Measurements from ENCODE around the gene CLDND2. TPM values are rescaled to one million over a fixed set of nuclear protein-coding genes. Genes with fewer than 3 reads are reported as not detected.

The CLDND2 gene
- total RNA-seq, 2 donors from 2014 or later = 1.8 to 4.7 TPM

DNA sequence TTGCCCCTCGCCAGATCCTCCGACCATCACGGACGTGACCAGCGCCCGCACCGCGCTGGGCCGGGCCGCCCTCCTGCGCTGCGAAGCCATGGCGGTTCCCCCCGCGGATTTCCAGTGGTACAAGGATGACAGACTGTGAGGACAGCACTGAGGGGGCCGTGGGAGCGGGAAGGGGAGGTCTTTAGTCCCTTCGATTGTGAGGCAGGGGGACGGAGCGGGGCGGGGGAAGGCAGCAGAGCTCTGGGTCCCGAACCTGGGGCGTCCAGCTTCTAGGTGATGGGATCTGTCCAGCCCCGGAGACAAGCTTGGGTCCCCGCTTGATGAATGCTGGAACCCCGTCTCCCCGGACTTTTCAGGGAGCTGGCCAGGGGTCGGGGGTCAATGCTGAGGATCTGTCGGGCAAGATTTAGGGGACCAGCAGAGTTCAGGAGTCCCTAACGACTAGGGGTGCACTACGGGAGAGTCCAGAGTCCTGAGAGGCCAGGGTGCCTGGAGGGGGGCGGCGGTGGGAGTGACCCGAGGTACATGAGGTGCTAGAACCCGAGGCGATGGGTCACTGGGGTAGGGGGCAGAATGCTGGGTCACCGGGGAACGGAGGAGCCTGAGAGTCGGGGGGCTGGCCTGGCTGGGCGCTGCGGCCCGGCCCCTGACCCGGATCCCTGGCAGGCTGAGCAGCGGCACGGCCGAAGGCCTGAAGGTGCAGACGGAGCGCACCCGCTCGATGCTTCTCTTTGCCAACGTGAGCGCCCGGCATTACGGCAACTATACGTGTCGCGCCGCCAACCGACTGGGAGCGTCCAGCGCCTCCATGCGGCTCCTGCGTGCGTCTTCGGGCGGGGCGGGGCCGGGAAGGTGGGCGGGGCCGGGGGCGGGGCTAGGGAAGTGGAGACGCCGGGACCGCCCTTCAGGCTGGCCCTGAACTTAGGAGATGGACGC, 41.5 kb downstream of the CLDND2 start:
- ATAC-seq (peak; percentile 73 to 89), DNase-seq (ENCODE audit: low spot score in 2 of 2) (peak in 1 of 2 donors; percentile 58)
- Mint-ChIP-seq H3K36me3 (peaks cover 0 to 9% of the 10 kb centered on the region in 2 donors), H3K9me3 (no peaks in the 10 kb centered on the region), H3K27ac (no peak overlapping the region)

GRCh38 chr19:51326216-51327065, 42.4 kb downstream of the CLDND2 start:
- no peak for DNase-seq (ENCODE audit: low spot score in 2 of 2)
- no peak overlapping the region for H3K27ac Mint-ChIP-seq
- H3K36me3 Mint-ChIP-seq = peaks cover 0 to under 1% of the 10 kb centered on the region in 2 donors
- peaks cover 0 to 1% of the 10 kb centered on the region in 2 donors for H3K9me3 Mint-ChIP-seq
- no peak for ATAC-seq

DNA sequence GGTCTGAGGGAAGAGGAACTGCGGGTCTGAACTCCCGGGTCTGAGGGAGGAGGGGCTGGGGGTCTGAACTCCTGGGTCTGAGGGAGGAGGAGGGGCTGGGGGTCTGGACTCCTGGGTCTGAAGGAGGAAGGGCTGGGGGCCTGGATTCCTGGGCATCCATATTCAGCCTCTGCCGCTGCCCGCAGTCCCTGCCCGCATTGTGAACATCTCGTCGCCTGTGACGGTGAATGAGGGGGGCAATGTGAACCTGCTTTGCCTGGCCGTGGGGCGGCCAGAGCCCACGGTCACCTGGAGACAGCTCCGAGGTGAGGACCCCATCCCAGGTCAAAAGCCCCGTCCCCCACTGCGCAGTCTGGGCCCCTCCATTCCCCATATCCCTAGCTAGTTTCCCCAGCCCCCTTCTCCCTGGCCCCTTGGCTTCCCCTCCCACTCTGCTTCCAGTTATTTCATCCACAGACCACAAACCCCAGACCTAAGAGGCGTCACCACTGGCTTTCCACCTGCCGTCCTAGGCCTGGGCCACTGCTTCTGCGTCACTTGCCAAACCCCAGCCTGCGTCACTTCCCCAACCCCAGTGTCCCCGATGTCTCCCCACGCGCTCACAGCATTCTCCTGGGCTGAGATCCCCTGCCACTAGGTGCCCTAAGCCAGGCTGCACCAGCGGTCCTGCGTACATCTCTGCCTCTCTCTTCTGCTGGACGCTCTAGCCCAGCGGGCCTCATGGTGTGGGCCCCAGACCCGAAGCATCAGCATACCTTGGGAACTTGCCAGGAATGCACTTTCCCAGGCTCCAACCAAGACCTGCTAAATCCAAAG, 43.4 kb downstream of the CLDND2 start:
- no peak for DNase-seq (ENCODE audit: low spot score in 2 of 2)
- no peaks in the 10 kb centered on the region for H3K36me3 Mint-ChIP-seq
- no peak overlapping the region for H3K27ac Mint-ChIP-seq
- H3K9me3 Mint-ChIP-seq = peaks cover 0 to 4% of the 10 kb centered on the region in 2 donors
- peak in 1 of 2 donors; percentile 64 for ATAC-seq

DNA sequence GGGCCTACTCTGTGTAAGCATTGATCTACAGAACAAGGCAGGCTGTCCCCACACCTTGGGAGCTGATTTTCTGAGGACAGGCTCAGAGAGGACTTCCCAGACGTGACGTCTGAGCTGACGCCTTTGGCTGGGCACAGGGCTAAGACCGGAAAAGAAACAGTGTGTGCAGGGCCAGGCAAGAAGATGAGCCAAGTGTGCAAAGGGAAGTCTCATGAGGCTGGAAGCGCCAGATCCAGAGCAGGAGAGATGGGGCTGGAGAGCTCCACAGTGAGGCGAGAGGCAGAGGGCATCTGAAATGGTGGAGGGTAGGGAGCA, 44.7 kb downstream of the CLDND2 start:
- H3K36me3 Mint-ChIP-seq = no peaks in the 10 kb centered on the region
- no peak for ATAC-seq
- H3K27ac Mint-ChIP-seq = no peak overlapping the region
- no peak for DNase-seq (ENCODE audit: low spot score in 2 of 2)
- peaks cover 0 to 4% of the 10 kb centered on the region in 2 donors for H3K9me3 Mint-ChIP-seq

- ATAC-seq = no peak
- DNase-seq (ENCODE audit: low spot score in 2 of 2) = no peak
- Mint-ChIP-seq H3K27ac (peak overlapping the region in 1 of 2 donors; percentile 11), H3K36me3 (no peaks in the 10 kb centered on the region), H3K9me3 (peaks cover 0 to 4% of the 10 kb centered on the region in 2 donors)
These were observed 45.2 kb downstream of the CLDND2 start for GRCh38 chr19:51323481-51324166.

DNA sequence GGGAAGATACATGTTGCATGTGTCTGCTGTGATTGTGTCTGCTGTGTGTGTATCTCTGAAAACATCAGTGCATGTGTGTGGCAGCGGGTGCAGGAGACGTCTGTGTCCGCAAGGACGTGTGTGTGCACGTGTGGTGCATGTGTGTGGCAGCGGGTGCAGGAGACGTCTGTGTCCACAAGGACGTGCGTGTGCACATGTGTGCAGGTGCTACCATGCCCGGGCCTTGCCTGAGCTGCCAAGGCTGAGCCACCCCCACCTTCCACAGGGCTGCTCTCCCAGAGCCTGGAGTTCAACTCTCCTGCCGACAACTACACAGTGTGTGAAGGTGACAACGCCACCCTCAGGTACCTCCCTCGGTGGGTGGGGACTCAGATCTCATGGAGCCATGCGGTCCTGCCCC, 47.0 kb downstream of the CLDND2 start:
- Mint-ChIP-seq H3K9me3 (peaks cover 0 to 4% of the 10 kb centered on the region in 2 donors), H3K36me3 (no peaks in the 10 kb centered on the region), H3K27ac (no peak overlapping the region)
- ATAC-seq = no peak
- no peak for DNase-seq (ENCODE audit: low spot score in 2 of 2)

DNA sequence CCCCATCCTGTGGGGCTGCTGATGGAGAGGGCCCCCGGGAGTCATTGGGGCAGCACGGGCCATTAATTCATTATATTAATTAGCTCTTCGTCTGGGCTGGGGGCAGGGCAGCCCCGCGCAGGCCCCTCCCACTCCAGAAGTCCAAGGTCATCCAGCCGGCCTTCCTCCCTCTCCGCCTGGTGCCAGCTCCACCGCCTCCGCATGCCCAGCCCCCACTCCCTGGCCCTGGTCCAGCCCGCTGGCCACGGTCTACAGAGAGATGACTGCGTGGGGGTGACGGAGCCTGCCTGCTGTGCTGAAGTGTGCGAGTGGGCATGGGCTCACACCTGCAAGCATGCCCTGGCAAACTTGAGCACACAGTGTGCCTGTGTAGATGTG, 48.5 kb downstream of the CLDND2 start:
- H3K27ac Mint-ChIP-seq = no peak overlapping the region
- peaks cover 3 to 6% of the 10 kb centered on the region in 2 donors for H3K9me3 Mint-ChIP-seq
- ATAC-seq = no peak
- no peaks in the 10 kb centered on the region for H3K36me3 Mint-ChIP-seq
- DNase-seq (ENCODE audit: low spot score in 2 of 2) = no peak

DNA sequence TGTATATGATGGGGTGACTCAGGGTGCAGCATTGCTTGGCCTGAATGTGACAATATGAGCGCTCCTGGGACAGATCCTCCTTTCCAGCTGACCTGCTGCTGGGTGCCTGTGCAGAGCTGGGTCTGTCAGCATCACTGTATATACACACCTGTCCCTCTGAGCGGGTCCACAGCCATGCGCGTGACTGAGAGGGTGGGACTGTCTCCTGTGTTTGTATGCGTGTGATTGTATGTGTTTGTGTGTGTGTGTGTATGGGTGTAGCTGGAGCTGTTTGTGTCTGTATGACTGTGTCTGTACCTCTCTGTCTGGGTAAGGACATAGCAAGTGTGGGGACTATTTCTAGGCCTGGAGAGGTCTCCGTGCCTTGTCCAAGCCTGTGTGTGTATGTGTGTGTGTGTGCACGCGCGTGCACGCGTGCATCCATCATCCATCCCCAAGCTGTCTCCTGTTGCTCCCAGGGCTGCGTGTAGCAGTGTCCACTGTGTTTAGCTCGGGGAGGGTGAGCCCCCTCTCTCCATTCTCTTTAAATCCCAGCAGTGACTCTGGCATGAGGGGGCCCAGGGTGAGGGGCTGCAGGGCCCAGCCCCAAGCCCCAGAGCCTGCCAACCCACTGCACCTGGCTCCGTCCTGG, 49.0 kb downstream of the CLDND2 start:
- DNase-seq (ENCODE audit: low spot score in 2 of 2) (no peak), ATAC-seq (no peak)
- H3K9me3 Mint-ChIP-seq = peaks cover 5 to 8% of the 10 kb centered on the region in 2 donors
- H3K36me3 Mint-ChIP-seq = no peaks in the 10 kb centered on the region
- H3K27ac Mint-ChIP-seq = no peak overlapping the region

GRCh38 chr19:51318687-51319648, 49.8 kb downstream of the CLDND2 start:
- no peaks in the 10 kb centered on the region for H3K36me3 Mint-ChIP-seq
- ATAC-seq (no peak), DNase-seq (ENCODE audit: low spot score in 2 of 2) (no peak)
- H3K9me3 Mint-ChIP-seq = peaks cover 5 to 8% of the 10 kb centered on the region in 2 donors
- H3K27ac Mint-ChIP-seq = no peak overlapping the region

- ATAC-seq (no peak), DNase-seq (ENCODE audit: low spot score in 2 of 2) (no peak)
- H3K36me3 Mint-ChIP-seq = no peaks in the 10 kb centered on the region
- H3K9me3 Mint-ChIP-seq = peaks cover 5 to 8% of the 10 kb centered on the region in 2 donors
- H3K27ac Mint-ChIP-seq = no peak overlapping the region
These were observed 50.8 kb downstream of the CLDND2 start for GRCh38 chr19:51317968-51318367.

GRCh38 chr19:51317376-51317775, 51.4 kb downstream of the CLDND2 start:
- no peak for ATAC-seq
- no peak for DNase-seq (ENCODE audit: low spot score in 2 of 2)
- H3K36me3 Mint-ChIP-seq = no peaks in the 10 kb centered on the region
- H3K27ac Mint-ChIP-seq = no peak overlapping the region
- peaks cover 5 to 8% of the 10 kb centered on the region in 2 donors for H3K9me3 Mint-ChIP-seq

Other genes starting within 250 kb of the CLDND2 start
- 1 to 10 TPM in 1 of 2 donors, under 1 TPM in 1; 0.87 to 1.1 TPM for gene SIGLEC9, start 244.1 kb downstream of the CLDND2 start, total RNA-seq
- under 1 TPM in 1 of 2 donors, not detected in 1; 0.34 TPM for gene SIGLEC7, start 226.7 kb downstream of the CLDND2 start, total RNA-seq
- 1 to 10 TPM in 1 of 2 donors, under 1 TPM in 1; 0.91 to 2.9 TPM for gene CD33, start 143.9 kb downstream of the CLDND2 start, total RNA-seq
- gene SIGLECL1, start 117.9 kb downstream of the CLDND2 start, total RNA-seq = not detected
- gene IGLON5, start 57.4 kb downstream of the CLDND2 start, total RNA-seq = under 1 TPM in 1 of 2 donors, not detected in 1; 0.16 TPM
- 1 to 10 TPM; 3.0 to 6.4 TPM for gene VSIG10L, start 26.9 kb downstream of the CLDND2 start, total RNA-seq
- gene ETFB, start 2.6 kb downstream of the CLDND2 start, total RNA-seq = 100 to 1,000 TPM; 147 to 153 TPM
- 10 to 100 TPM; 63.9 to 92.4 TPM for gene NKG7, start 3.7 kb upstream of the CLDND2 start, total RNA-seq
- gene LIM2, start 19.0 kb upstream of the CLDND2 start, total RNA-seq = 1 to 10 TPM in 1 of 2 donors, not detected in 1; 1.2 TPM
- not detected for gene C19orf84, start 21.6 kb upstream of the CLDND2 start, total RNA-seq
- under 1 TPM in 1 of 2 donors, not detected in 1; 0.32 TPM for gene SIGLEC10, start 48.6 kb upstream of the CLDND2 start, total RNA-seq
- gene SIGLEC8, start 89.5 kb upstream of the CLDND2 start, total RNA-seq = not detected
- not detected for gene CEACAM18, start 109.5 kb upstream of the CLDND2 start, total RNA-seq
- gene SIGLEC12, start 132.8 kb upstream of the CLDND2 start, total RNA-seq = 1 to 10 TPM in 1 of 2 donors, not detected in 1; 1.4 TPM
- not detected for gene SIGLEC6, start 162.7 kb upstream of the CLDND2 start, total RNA-seq
- gene ZNF175, start 202.3 kb upstream of the CLDND2 start, total RNA-seq = 10 to 100 TPM; 11.3 to 14.2 TPM

Data from activated naive CD4-positive, alpha-beta T cell treated with anti-CD3 and anti-CD28 coated beads, Interleukin-2, amount 50 U/mL, for 72 hours (primary cell).